ENCODE data around the gene KCNH1. TPM values are rescaled to one million over a fixed set of nuclear protein-coding genes. Genes with fewer than 3 reads are reported as not detected.

The KCNH1 gene
- total RNA-seq, 1 experiment from 2014 or later = not detected

DNA sequence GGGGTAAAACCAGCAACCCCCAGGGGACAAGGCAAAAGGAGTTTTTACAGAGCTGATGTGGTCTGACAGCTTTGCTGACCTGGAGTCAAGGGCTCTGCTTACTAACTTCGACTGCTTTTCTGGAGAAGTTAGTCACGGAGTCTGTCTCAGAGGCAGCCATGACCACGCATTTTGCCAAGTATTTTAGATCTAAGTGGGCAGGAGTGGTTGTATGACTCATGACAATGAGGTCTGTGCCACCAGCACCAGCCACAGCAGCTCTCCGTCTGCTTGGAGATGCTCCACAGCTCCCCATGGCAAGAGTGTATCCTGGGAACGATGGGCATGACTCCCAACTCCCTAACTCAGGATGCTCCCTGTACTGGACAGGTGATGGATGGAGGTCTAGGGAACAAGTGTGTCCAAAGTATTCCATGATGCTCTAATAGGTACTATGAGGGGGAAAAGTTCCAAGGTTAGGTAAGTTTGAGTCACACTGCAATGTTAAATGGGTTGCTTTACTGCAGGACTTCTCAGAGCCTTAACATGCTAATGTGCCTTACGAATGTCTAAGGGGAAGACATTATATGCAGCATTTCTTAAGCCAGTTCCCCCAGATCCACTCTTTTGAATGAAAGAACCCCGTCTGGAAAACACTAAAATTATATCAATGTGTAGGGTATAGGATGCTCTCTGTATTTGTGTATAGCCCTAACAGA is 446.2 kb downstream of the KCNH1 start (continued):
- no peak for TF ChIP-seq RAD21 (IDR thresholded peaks at IDR 0.05; ENCODE audit: low read depth)

DNA sequence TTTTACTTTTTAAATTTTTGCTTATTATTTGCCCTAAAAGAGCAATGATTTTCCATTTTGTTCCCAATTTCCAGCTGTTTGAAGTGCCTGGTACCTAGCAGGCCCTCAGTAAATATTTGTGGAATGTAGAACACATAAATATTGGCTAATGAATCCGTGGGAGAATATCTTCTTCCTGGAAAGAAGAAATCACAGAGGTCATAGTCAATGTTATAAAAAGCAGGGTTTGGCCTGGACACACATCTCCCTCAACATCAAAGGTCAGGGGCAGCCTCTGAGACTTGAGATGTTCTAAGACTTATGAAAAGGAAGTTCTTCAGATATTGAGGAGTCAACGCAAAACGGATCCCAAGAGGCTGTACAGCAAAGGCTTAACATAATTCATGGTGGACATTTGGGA is 447.1 kb downstream of the KCNH1 start:
- no peak overlapping the region for H3K4me3 ChIP-seq (replicated peaks in 1 of 2; ENCODE audit: low read depth in 1 of 2, low read length in 2 of 2)
- no peaks in the 10 kb centered on the region for H3K4me1 ChIP-seq (ENCODE audit: control insufficient read depth in 1 of 2, insufficient read depth in 2 of 2, low read length in 2 of 2)
- no peak overlapping the region for H3K9ac ChIP-seq (ENCODE audit: low read length)
- no peaks in the 10 kb centered on the region for H3K9me3 ChIP-seq (ENCODE audit: control insufficient read depth in 1 of 2, insufficient read depth in 1 of 2, low read depth in 1 of 2, low read length in 2 of 2)
- H3K36me3 ChIP-seq (ENCODE audit: control insufficient read depth in 1 of 2, insufficient read depth in 2 of 2, low read length in 2 of 2) = no peaks in the 10 kb centered on the region
- no peaks in the 10 kb centered on the region for H4K20me1 ChIP-seq (ENCODE audit: insufficient read depth)
- RAD21 ChIA-PET (ENCODE audit: low non-redundant PET in 1 of 2, low total read pairs in 2 of 2, uncharacterized antibody in 2 of 2, unreplicated experiment in 2 of 2) = no interaction called here
- intact Hi-C loops (cut with micrococcal nuclease) = no loop called here
- no peak overlapping the region for H2AFZ ChIP-seq (ENCODE audit: low read depth, low read length, poor library complexity, severe bottlenecking)
- TF ChIP-seq, protein P1, sequence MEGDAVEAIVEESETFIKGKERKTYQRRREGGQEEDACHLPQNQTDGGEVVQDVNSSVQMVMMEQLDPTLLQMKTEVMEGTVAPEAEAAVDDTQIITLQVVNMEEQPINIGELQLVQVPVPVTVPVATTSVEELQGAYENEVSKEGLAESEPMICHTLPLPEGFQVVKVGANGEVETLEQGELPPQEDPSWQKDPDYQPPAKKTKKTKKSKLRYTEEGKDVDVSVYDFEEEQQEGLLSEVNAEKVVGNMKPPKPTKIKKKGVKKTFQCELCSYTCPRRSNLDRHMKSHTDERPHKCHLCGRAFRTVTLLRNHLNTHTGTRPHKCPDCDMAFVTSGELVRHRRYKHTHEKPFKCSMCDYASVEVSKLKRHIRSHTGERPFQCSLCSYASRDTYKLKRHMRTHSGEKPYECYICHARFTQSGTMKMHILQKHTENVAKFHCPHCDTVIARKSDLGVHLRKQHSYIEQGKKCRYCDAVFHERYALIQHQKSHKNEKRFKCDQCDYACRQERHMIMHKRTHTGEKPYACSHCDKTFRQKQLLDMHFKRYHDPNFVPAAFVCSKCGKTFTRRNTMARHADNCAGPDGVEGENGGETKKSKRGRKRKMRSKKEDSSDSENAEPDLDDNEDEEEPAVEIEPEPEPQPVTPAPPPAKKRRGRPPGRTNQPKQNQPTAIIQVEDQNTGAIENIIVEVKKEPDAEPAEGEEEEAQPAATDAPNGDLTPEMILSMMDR (IDR thresholded peaks at IDR 0.05 in 2 of 3, conservative IDR thresholded peaks at IDR 0.05 in 1 of 3; ENCODE audit: borderline replicate concordance in 1 of 3, insufficient read depth in 1 of 3, low read depth in 2 of 3, low read length in 2 of 3) = no peak
- TF ChIP-seq ZFX (IDR thresholded peaks at IDR 0.05) = no peak
- CTCF ChIA-PET = no interaction called here
- peaks cover 2% of the 10 kb centered on the region; the same call in 1 of the 2 replicates for H3K27me3 ChIP-seq (ENCODE audit: insufficient read depth, low read length)
- no peaks in the 10 kb centered on the region for H3K9me2 ChIP-seq (ENCODE audit: insufficient read depth)
- H3K79me2 ChIP-seq (ENCODE audit: insufficient read depth, low read length) = no peaks in the 10 kb centered on the region
- DNase-seq (ENCODE audit: low read depth, low spot score) = no peak
- POLR2A ChIA-PET = no interaction called here
- H3K4me2 ChIP-seq (ENCODE audit: low read length) = no peak overlapping the region
- BruUV-seq (replicated peaks) = no TSS peak
- H3K27ac ChIP-seq (ENCODE audit: low read depth, low read length) = no peak overlapping the region
- no peak for ATAC-seq

DNA sequence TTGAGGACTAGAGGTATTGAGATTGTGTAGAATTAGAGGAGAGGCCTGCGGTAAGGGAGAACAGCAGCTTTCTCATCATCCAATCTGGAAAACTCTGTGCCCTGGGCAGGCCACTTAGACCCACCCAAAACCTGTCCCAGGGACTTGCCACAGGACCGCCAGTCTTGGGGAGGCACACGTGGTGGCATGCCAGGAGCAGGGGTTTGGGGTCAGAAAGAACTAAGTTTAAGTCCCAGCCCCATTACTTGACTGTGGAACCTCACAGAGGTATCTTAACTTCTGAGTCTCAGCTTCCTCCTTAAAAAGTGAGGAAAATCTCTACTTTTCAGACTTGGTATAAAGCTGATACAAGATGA is 448.7 kb downstream of the KCNH1 start:
- ChIA-PET POLR2A (no interaction called here), CTCF (no interaction called here), RAD21 (ENCODE audit: low non-redundant PET in 1 of 2, low total read pairs in 2 of 2, uncharacterized antibody in 2 of 2, unreplicated experiment in 2 of 2) (no interaction called here)
- TF ChIP-seq, protein P2, sequence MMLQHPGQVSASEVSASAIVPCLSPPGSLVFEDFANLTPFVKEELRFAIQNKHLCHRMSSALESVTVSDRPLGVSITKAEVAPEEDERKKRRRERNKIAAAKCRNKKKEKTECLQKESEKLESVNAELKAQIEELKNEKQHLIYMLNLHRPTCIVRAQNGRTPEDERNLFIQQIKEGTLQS (IDR thresholded peaks at IDR 0.05) = no peak
- TF ChIP-seq SIN3A (IDR thresholded peaks at IDR 0.05; ENCODE audit: low read depth) (no peak), SP1 (IDR thresholded peaks at IDR 0.05; ENCODE audit: low read depth) (no peak), EZH2phosphoT487 (IDR thresholded peaks at IDR 0.05; ENCODE audit: borderline replicate concordance) (no peak)
- intact Hi-C loops (cut with micrococcal nuclease) = no loop called here
- Histone ChIP-seq H4K20me1 (ENCODE audit: insufficient read depth) (no peaks in the 10 kb centered on the region), H2AFZ (ENCODE audit: low read depth, low read length, poor library complexity, severe bottlenecking) (no peak overlapping the region), H3K36me3 (ENCODE audit: control insufficient read depth in 1 of 2, insufficient read depth in 2 of 2, low read length in 2 of 2) (no peaks in the 10 kb centered on the region), H3K27ac (ENCODE audit: low read depth, low read length) (no peak overlapping the region), H3K4me3 (replicated peaks in 1 of 2; ENCODE audit: low read depth in 1 of 2, low read length in 2 of 2) (no peak overlapping the region), H3K9me2 (ENCODE audit: insufficient read depth) (no peaks in the 10 kb centered on the region), H3K4me2 (ENCODE audit: low read length) (no peak overlapping the region), H3K9me3 (ENCODE audit: control insufficient read depth in 1 of 2, insufficient read depth in 1 of 2, low read depth in 1 of 2, low read length in 2 of 2) (no peaks in the 10 kb centered on the region), H3K79me2 (ENCODE audit: insufficient read depth, low read length) (no peaks in the 10 kb centered on the region), H3K27me3 (ENCODE audit: insufficient read depth, low read length) (no peaks in the 10 kb centered on the region; the same call in 1 of the 2 replicates), H3K4me1 (ENCODE audit: control insufficient read depth in 1 of 2, insufficient read depth in 2 of 2, low read length in 2 of 2) (no peaks in the 10 kb centered on the region), H3K9ac (ENCODE audit: low read length) (no peak overlapping the region)
- BruUV-seq (replicated peaks) = no TSS peak
- DNase-seq (ENCODE audit: low read depth, low spot score) (no peak), ATAC-seq (no peak)

Data from HCT116 (cell line).